GM21723 (cell line): ENCODE data around the gene RAB34.
"Not testable (repeated sequence)": the region's sequence is repeated elsewhere in the genome, so short reads cannot be mapped to it uniquely, and the experiment has no call there.

Source experiments
- ATAC-seq: cut with Tn5 transposase; IDR thresholded peaks from one replicate; pipeline ENCODE4 v1.9.1; 2021; ENCODE audit warnings: mild to moderate bottlenecking, moderate library complexity; ENCODE audit not compliant: unreplicated experiment

The RAB34 gene

GRCh38 chr17:28746611-28747050, 29.0 kb upstream of the RAB34 start:
- ATAC-seq, result no peak

- ATAC-seq, result no peak
Observed at GRCh38 chr17:28745786-28746411, 28.2 kb upstream of the RAB34 start.

GRCh38 chr17:28744972-28745785, 27.5 kb upstream of the RAB34 start:
- no peak for ATAC-seq

- ATAC-seq, result peak; percentile 20
Observed at GRCh38 chr17:28744104-28744971, 26.7 kb upstream of the RAB34 start.

GRCh38 chr17:28743243-28744103, 25.8 kb upstream of the RAB34 start, which contains the start of gene TRAF4:
Gene TRAF4, plus strand, starts transcription at chr17:28744011. Its CDS starts 102 bp downstream, at chr17:28744113.
- peak; percentile 54 for ATAC-seq

DNA sequence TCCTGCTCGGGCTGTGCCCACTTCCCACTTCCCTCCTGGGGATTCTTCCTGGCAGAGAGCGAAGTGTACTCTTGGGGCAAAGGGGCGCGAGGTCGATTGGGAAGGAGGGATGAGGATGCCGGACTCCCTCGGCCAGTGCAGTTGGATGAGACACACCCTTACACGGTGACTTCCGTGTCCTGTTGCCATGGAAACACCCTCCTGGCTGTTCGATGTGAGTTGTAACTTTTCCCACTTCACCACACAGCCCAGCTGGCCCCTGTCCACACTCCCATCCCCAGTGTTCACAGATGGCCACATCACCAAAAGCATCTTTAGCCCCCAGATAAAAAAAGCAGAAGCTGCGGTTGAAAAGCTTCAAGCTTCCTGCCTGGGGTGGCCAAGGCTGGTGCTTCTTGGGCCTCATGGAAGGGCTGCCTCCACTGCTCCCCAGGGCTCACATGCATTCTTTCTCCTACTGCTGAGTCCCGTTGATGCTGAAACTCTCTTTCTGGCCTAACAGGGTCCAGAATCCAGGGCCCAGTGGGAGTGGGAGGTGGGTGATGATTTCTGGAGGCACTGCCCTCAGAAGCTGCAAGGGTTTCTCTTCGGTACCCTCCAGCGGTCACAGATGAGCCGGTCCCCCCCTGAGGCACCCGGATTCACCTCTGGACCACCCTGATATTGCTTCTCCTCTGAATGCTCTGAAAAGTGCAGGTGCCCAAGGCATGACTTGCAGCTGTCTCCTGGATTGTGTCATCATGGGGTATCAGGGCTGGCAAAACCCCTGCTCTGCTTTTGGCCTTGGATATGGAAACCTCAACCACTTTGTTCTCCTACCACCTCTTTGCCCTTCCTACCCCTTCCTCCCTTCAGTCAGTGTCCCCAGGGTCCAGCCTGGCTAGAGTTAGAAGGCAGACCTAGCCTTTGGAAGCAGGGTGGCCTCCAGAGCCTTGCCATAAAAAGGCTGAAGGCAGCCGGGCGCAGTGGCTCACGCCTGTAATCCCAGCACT, 24.0 kb upstream of the RAB34 start:
- no peak for ATAC-seq

GRCh38 chr17:28740406-28741357, 23.0 kb upstream of the RAB34 start:
- ATAC-seq, result no peak

- peak; percentile 29 for ATAC-seq
Observed at GRCh38 chr17:28738680-28739384, 21.2 kb upstream of the RAB34 start.

GRCh38 chr17:28737770-28738679, 20.4 kb upstream of the RAB34 start:
- peak; percentile 73 for ATAC-seq

DNA sequence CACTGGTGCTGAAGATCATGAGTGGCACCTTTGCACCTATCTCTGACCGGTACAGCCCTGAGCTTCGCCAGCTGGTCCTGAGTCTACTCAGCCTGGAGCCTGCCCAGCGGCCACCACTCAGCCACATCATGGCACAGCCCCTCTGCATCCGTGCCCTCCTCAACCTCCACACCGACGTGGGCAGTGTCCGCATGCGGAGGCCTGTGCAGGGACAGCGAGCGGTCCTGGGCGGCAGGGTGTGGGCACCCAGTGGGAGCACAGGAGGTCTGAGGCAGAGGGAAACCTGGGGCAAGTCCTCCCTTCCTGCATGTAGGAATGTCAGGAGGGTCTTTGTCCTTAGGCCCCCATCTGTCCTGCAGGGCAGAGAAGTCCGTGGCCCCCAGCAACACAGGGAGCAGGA, 19.6 kb upstream of the RAB34 start:
- ATAC-seq, result no peak

DNA sequence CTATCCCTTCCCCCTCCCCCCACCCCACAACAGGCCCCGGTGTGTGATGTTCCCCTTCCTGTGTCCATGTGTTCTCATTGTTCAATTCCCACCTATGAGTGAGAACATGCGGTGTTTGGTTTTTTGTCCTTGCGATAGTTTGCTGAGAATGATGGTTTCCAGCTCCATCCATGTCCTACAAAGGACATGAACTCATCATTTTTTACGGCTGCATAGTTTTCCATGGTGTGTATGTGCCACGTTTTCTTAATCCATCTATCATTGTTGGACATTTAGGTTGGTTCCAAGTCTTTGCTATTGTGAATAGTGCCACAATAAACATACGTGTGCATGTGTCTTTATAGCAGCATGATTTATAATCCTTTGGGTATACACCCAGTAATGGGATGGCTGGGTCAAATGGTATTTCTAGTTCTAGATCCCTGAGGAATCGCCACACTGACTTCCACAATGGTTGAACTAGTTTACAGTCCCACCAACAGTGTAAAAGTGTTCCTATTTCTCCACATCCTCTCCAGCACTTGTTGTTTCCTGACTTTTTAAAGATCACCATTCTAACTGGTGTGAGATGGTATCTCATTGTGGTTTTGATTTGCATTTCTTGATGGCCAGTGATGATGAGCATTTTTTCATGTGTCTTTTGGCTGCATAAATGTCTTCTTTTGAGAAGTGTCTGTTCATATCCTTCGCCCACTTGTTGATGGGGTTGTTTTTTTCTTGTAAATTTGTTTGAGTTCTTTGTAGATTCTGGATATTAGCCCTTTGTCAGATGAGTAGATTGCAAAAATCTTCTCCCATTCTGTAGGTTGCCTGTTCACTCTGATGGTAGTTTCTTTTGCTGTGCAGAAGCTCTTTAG, 18.5 kb upstream of the RAB34 start:
- not testable (repeated sequence) for ATAC-seq

GRCh38 chr17:28735242-28735722, 17.6 kb upstream of the RAB34 start:
- no peak for ATAC-seq

GRCh38 chr17:28734712-28735241, 17.1 kb upstream of the RAB34 start:
- ATAC-seq, result no peak

DNA sequence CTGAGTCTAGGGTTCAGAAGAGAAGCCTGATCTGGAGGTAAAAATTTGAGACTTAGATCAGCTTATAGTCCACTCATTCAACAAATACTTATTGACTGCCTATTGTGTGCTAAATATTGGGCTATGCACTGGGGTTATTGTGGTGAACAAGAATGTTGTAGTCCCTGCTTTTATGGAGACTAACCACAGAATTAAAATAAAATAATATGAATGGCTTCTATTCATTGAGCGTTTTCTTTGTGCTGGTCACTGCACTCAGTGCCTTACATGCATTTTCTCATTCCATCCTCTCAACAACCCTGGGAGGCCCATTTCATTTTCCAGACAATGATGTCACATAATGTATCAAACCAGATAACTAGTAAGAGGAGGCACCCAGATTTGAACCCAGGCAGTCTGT, 15.7 kb upstream of the RAB34 start:
- ATAC-seq, result no peak

DNA sequence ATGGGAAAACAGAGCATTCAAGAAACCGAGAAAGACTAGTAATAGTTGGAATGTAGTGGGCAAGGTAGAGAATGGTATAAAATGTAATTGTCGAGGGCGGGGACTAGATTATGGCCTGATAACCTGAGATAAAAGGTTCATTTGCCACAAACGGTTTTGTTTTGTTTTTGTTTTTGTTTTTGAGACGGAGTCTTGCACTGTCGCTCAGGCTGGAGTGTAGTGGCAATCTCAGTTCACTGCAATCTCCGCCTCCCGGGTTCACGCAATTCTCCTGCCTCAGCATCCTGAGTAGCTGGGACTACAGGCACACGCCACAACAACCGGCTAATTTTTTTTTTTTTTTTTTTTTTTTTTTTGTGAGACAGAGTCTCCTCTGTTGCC, 12.3 kb upstream of the RAB34 start:
- no peak for ATAC-seq
